ENCODE results near the gene SVBP. TPM values are rescaled to one million over a fixed set of nuclear protein-coding genes. Genes with fewer than 3 reads are reported as not detected.

Gene SVBP
- polyA plus RNA-seq, 3 donors, result 64.1 to 68.3 (median 64.4) TPM

DNA sequence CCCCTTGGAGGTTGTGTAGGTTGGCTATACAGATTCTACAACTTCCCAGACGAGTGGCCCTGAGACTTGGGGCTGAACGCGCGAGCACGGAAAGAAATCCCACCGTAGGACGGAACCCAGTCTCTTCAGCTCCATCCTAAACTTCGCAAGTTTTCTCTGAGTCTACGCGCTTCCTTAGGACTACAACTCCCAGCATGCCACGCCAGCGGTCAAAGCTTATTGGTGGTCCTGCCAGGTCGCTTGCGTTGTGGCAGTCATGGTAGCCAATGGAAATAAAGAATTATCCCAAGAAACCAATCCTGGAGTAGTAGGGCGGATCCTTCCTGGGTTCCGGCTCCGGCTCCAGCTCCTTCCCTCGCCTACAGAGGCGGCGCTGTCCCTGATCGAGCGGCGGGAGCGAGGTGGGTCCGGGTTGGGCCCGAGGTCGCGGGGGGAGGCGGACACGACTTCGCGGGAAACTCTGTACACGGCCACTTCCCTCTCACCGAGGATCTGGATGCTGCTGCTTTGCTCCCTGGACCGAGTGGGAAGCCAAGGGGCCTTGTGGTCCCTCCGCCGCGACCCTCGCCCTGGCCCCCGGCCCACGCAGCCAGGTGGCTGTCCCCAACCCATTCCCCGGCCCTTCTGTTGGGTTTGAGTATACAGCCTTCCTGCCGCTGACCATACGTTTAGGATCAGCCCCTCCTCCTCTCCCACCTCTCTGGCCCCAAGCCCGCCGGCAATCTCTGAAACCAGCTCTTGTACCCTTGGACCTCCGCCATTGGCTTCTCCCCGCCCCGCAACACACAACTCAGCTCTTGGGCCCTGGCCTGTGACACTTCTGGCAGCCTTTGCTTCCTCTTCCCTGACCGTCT lies 29.3 kb upstream of the SVBP start, which contains the start of gene ZNF691:
ZNF691 (plus strand) TSS at position 357 of the 854 bp plus-strand sequence. CDS start 3,046 bp downstream, outside the sequence.
- peak; percentile 97 for DNase-seq

DNA sequence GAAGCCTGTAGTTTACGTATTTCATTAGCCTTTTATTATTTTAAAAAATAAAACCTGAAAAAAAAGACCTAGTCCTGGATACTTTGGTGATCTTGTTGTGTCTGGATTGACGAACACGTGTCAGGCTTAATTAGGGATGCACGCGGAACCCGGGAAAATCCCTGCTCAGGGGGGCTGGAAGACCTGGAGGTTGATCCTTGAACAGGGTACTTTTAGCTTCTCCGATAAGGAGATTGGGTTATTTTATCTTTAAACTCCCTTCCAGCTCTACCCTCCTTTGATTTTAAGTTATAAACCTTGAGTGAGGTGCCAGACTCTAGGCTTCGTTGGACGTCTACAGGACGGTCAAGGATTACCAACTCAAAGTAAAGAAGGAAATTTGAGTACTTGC lies 28.7 kb upstream of the SVBP start:
- DNase-seq, result no peak

DNA sequence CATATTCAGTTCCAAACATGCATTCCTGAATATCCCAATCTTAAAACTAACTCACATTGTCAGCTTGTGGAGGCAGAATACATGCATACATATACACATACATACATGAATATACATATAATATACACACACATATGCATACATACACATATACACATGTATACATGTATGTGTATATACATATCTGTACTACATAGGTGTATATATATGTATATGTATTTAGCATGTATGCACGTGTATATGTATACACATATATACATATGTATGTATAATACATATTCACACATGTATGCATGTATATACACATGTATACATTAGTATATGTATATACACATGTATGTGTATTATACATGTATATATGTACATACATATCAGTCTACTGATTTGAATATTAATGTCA lies 28.0 kb upstream of the SVBP start:
- no peak for DNase-seq

DNA sequence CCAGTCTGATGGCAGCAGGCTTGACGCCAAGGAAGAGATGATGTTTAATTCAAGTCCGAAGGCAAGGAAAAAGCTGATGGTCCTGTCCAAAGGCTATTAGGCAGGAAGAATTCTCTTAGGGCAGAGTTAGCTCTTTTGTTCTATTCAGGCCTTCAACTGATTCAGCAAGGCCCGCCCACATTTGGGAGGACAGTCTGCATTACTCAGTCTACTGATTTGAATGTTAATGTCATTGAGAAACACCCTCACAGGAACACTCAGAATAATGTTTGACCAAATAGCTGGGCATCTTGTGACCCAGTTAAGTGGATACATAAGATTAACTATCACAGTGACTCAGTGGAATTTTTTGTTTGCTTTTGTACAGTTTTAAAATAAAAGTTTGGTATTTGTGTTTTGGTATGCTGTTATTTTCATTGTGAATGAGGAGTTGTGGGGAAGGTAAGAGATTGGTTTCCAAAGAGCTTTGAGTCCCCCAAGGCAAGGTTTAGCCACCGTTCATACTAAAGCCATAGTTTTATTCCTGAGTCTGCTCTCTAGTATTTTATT lies 27.5 kb upstream of the SVBP start:
- DNase-seq, result no peak

DNA sequence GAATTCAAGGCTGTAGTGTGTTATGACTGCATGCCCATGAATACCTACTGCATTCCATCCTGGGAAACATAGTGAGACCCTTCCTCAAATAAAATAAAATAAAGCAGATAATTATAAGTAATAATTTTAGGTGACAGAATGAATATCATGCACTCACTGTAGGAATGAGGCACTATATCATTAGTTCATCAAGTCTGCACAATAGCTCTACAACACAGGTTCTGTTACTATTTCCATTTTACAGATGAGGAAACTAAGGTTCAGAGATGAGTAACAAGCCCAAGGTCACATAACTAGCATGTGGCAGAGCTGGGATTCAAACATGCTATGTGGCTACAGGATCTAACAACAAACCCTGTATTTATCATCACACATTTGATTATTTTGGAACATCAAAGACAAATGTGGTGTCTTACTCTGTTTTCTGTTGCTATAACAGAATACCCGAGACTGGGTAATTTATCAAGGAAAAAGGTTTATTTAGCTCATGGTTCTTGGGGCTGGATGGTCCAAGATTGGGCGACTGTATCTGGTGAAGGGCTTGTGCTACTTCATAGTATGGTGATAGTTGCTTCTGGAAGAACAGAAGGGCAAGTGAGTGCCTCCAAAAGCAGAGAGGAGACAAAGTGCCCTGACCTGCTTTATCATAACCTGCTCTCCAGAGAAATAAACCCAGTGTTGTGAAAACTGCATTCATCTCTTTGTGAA lies 24.4 kb upstream of the SVBP start:
- no peak for DNase-seq

DNA sequence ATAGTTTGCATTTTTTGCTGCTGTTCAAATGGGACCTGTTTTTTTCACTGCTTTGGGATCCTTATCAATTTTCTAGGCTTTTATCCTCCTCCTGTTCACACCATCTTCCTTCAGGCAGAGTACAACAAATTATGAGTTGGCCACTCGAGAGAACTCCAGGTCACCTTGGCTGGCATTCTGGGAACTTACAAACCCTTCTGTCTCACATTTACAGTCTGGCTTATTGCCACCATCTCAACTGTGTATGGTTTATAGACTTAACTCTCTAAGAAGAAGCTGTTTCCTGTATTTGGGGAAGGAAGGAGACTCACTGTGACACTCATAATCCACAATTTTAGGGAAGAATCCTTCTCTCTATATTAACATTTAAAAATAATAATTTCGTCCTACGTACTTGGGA lies 23.8 kb upstream of the SVBP start:
- no peak for DNase-seq

DNA sequence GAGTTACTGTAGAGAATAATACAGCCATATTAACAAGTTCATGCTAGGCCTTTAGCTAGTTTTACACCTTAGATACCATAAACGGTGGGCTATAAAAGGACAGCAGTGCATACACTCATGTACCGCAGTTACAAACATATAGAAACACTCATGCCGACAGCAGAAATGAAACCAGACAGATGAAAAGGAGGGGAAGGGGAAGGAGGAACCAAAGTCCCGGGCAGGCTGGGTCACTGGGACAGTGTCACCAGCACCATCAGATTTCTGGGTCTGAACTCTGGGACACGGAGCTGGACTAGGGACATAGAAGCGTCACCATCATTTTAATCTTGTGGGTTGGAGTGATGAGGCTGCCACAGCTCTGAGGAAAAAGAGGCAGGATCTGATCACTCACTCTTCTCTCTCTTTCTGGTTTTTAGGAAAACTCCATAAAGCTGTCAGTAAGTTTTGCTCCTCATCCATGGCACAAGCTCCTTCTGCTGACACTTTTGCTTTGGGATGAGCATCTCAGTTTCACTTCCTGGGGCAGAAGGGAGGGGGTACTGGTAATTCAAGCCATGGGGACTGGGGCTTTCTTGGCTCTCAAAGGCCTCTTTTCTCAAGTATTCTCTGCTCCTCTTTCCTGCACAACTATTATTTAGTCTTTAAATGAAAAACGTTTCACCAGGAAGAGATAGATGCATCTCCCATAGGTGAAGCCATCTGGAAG lies 21.4 kb upstream of the SVBP start:
- DNase-seq, result no peak

DNA sequence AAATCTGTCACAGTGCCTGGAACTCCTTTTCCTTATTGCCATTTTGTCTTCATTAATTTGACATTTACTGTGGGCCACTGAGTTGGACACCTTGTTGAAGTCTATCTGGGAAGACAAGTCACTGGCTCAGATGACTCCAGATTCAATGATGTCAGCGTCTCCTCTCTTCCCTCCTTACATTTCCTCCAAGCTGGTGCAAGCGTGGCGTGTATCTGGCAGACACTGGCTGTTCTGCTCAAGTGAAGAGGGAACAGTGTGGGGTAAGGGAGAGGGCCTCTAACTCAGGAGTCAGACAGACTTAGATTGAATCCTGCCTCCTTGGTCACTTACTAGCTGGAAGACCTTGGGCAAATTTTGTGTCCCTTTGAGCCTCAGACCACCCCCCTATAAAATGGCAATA lies 20.5 kb upstream of the SVBP start:
- no peak for DNase-seq

DNA sequence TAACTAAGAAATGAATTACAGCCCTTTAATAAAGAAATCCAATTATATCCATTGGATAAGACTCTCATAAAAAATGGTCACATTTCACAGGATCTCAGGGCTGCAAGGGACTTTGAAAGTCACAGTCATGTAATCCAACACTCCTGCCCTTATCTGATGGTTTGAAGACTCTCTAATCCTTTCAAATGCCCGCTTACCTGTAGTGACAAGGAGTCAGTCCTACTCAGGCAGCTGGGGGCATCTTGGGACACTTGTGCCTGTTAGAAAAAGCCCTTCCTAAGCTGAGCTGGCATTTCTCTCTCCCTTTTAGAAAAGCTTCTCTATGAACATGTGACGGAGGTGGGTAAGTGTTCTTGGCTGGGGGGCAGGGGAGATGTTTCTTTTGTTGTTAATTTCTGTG lies 18.2 kb upstream of the SVBP start:
- DNase-seq, result no peak

DNA sequence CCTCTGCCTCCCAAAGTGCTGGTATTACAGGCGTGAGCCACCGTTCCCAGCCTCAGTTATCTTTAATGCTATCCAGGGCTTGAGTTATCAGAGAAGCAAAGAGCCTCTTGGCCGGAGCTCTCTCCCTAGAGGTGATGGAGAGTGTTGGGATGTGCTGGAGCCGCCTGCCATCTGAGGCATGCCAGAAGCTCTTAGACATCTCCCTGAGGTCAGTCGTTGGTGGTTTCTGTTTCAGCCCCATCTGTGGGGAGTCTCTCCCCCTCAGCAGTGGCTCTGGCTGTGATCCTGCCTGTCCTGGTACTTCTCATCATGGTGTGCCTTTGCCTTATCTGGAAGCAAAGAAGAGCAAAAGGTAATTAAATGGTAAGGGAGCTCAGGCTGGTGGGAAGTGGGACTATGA lies 17.6 kb upstream of the SVBP start:
- DNase-seq, result no peak

DNA sequence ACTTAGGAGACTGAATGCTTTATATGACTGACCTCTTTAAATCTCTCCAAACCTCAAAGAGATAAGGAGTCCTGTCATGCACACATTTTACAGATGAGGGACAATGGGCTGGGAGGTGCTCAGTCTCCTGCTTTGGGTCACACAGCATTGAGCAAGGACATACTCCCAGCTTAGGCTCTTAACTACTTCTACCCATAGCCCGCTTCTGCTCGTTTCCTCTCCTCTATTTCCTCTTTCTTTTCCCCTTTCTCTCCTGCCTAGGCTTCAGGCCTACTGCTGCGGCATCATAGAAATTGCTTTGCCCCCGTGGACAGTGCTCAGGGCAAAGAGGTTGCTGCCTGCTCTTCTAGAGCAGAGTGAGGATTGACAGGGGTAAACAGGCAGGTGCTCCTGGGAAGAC lies 16.8 kb upstream of the SVBP start:
- no peak for DNase-seq

DNA sequence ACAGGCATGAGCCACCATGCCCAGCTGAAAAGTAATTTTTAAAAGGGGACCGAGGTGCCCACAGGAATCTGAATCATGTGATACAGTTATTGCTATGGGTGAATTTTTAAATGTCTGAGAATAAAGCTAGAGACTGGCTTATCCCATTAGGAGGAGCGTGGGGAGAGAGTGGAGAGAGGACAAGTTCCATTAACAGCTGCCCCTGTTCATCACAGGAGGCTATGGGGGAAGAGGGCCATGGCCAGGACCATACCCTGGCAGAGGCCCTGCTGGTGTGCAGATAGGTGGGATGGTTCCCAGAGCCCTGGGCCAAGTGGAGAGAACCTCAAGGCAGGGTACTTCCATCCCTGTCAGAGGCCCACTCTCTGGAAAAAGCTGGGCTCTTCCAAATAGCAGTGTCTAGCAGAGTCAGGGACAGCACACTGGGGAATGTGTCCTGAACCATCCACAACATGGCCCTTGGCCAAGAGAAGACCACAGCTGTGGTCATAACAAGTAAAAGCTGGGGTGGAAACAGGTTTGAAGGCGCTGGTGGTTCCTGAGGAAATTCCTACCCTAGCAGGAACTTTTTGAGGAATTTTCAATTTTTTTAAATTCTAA lies 15.5 kb upstream of the SVBP start:
- DNase-seq, result no peak

DNA sequence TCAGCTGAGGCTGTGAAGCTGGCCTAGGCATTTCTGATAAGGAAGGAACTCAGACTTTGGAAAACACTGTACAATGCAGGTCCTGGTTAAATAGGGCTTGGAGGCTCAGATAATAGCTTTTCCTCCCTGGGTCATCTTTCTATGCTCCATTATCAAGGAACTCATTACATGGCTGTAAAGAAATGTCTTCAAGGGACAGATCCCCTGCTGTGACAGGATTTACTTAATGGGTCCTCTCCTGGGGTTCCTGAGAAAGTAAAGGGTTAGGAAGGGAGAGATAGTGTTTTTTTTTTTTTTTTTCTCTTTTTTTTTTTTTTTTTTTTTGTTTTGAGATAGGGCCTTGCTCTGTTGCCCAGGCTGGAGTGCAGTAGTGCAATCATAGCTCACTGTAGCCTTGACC lies 14.1 kb upstream of the SVBP start:
- DNase-seq, result no peak

DNA sequence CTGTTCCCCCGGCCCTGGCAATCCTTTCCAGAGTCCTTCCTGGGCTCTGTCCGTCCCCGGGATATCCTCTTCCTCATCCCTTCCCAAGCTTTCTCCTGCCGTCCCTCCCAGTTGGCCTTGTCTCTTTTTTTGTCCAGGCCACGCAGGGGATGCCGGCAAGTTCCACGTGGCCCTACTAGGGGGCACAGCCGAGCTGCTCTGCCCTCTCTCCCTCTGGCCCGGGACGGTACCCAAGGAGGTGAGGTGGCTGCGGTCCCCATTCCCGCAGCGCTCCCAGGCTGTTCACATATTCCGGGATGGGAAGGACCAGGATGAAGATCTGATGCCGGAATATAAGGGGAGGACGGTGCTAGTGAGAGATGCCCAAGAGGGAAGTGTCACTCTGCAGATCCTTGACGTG lies 13.4 kb upstream of the SVBP start:
- DNase-seq, result no peak

DNA sequence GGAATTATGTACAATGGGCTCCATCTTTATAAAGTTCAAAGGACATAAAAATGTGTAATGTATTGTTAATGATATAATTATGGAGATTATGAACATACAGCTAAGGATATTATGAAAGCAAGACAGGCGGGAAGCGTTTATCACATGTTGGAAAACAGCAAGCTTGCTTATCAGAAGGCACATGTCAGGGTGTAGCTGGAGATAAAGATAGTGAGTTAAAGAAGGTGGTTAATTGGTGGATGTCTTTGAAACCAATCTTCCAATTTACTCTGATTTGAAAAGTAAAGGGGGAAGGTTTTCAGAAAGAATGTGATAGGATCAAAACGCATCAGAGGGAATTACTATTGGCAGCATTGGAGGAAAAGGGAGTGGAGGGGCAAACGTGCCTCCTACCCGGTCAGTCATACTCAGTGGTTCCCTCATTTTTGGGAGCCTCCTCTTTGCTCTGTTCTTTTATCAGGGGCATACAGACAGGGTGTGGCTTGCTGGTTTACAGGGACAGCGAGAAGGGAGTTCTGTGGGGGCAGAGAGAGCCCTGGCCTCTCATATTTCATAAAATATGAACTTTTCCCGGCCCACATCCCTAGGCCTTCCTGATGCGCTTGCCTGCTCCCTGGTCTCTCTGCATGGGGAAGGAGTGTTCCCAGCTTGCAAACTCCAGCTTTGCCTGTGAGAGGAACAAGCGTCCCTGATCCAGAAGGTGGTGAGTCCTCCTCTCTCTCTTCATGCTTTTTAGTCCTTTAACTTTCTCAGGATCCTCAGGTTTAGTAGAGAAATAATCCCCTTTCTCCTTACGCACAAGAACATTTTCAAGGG lies 8.0 kb upstream of the SVBP start:
- DNase-seq, result no peak

DNA sequence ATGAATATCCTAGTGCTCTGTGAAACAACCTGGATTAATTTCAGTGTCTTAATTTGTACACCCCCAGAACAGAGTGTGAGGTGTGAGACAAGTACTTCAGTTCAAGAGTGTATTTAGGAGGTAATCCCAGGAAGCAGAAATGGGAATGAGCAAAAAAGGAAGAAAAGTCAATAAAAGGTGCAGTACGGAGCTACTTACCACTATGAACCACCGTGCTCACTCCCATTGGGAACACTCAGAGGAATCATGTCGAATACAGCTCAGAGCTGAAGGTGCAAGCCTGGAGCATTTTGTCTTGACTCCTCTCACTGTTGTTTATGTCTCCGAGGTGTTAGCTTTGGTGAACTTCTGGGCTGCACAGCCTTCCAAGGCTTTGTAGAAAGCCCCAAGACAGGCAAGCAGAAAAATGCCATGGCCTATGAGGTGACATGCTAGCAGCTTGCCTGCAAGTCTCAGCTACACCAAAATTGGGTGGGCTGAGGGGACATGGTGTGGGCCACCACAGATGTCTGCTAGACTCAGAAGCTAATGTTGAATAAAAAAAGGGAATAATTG lies 7.4 kb upstream of the SVBP start:
- DNase-seq, result no peak

DNA sequence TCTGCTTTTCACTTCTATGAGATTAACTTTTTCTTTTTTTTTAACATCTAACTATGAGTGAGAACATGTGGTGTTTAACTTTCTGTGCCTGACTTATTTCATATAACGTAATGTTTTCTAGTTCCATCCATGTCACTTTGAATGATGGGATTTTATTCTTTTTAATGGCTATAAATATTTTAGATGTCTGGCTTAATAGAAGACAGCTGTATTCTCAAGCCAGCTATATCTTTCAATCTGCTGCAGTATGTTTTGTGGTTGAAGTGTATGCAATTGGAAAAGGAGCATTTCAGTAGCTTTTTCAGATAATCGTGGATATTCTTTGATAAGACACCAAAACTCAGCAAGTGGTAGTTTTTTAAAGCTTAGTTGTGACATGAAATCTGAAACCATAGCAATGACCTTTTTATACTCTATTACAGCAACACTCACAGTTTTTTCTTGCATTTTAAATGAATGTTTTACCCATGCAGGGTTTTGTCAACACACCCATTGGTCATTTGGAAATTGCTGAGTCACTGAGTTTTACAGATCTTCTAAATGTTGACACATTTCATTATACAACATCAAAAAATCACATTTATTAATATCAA lies 5.7 kb upstream of the SVBP start:
- DNase-seq, result no peak

DNA sequence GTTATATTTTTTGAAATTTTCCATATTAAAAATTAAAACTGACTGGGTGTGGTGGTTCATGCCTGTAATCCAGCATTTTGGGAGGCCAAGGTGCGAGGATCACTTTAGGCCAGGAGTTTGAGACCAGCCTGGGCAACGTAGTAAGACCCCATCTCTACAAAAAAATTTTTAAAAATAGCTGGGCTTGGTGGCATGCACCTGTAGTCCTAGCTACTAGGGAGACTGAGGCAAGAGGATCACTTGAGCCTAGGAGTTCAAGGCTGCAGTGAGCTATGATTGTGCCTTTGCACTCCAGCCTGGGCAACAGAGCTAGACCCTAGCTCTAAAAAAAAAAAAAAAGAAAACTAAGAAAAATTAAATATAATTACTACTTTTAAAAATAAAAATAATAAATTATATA lies 4.5 kb upstream of the SVBP start:
- DNase-seq, result no peak

DNA sequence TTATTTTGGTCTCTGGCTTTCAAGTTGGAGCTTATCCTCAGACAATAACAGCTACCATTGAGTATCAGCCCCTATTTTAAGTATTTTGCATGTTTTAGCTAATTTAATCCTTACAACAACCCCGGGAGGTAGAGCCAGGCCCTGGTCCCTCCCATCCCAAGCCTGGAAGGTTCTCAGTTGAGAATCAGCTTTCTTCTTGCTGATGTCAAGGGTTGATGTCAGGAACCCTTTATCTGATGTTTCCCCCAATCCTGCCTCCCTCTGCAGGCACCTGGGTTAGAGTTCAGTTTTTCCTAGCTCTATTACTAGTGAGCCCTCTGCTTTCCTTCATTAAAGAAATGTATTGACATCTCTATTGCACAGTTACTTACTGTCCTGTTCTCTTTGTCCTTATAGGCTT lies 3.6 kb upstream of the SVBP start:
- no peak for DNase-seq

DNA sequence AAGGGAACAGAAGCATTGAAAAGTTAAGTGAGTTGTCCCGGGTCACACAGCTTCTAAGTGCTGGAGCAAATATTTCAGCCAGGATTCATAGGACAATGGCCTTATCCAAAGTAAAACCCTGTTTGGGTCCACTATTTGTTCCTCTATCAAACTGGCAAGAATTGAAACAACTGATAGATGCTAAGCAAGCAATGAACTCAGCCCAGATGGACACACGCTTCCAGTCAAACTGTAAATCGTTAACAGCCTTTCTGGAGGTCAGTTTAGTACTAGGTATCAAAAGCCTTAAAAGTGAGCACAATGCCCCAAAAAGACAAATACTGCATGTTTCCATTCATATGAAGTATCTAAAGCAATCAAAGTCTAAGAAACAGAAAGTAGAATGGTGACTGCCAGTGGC lies 779 bp upstream of the SVBP start:
- DNase-seq, result no peak

DNA sequence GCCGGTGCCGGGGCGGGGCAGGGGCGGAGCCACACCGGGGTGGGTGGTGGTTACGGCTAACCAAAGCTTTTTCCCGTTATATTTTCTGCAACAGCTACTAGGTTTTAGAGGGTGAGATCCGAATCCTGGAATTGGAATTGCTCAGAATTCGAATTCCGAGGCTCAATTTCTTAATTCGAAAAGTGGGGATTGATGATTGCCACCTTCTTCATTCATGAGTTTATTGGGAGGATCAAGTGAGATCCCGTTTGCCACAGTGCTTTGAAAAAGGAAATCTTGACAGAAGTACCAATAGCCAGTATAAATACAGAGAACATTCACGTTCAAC lies 207 bp upstream of the SVBP start:
- no peak for DNase-seq
